Neural cell (in vitro differentiated cells): ENCODE data around the gene SEC24C. TPM values are rescaled to one million over a fixed set of nuclear protein-coding genes. Genes with fewer than 3 reads are reported as not detected.

Source experiments
- H2AFZ ChIP-seq: fragments of 200-600, 300-800 bp; sonication (generic), shearing (Covaris generic); 2 replicates; pipeline ENCODE4 v1.6.0; 2014; ENCODE audit warnings: low read depth, mild to moderate bottlenecking, antibody characterized with exemption, low read length, moderate library complexity
- H3F3A ChIP-seq: fragments of 200-600 bp; shearing (Covaris generic); 2 replicates; pipeline ENCODE4 v1.6.1; 2016; ENCODE audit warnings: mild to moderate bottlenecking, moderate library complexity, mixed read lengths, antibody characterized with exemption, low read length; ENCODE audit not compliant: insufficient read depth, poor library complexity, severe bottlenecking
- H3K27ac ChIP-seq: fragments of 200-600, 300-800 bp; sonication (generic), shearing (Covaris generic); 2 replicates; pipeline ENCODE4 v1.5.1; 2014; ENCODE audit warnings: mild to moderate bottlenecking, low read length, moderate library complexity
- H3K27me3 ChIP-seq: fragments of 300-800, 200-600 bp; sonication (generic), shearing (Covaris generic); 2 replicates; pipeline ENCODE4 v1.6.0; 2014; ENCODE audit warnings: mild to moderate bottlenecking, low read depth, low read length, moderate library complexity; ENCODE audit not compliant: insufficient read depth
- H3K36me3 ChIP-seq: fragments of 300-800, 200-600 bp; sonication (generic), shearing (Covaris generic); 2 replicates; pipeline ENCODE4 v1.5.1; 2014; ENCODE audit warnings: mild to moderate bottlenecking, antibody characterized with exemption, low read length, moderate library complexity; ENCODE audit not compliant: insufficient read depth
- H3K4me2 ChIP-seq: fragments of 300-800, 200-600 bp; sonication (generic), shearing (Covaris generic); 2 replicates; pipeline ENCODE4 v1.6.0; 2014; ENCODE audit warnings: mild to moderate bottlenecking, low read length
- H3K4me3 ChIP-seq: fragments of 300-800, 200-600 bp; sonication (generic), shearing (Covaris generic); 2 replicates; pipeline ENCODE4 v1.5.1; 2014; ENCODE audit warnings: mild to moderate bottlenecking, low read length, moderate library complexity
- H3K79me2 ChIP-seq: fragments of 200-600 bp; shearing (Covaris generic); replicated peaks from 2 replicates; pipeline ENCODE4 v1.6.0; 2014; ENCODE audit warnings: mild to moderate bottlenecking, low read length, moderate library complexity; ENCODE audit not compliant: insufficient read depth
- H3K9ac ChIP-seq: fragments of 300-800, 200-600 bp; sonication (generic), shearing (Covaris generic); 2 replicates; pipeline ENCODE4 v1.6.1; 2016; ENCODE audit warnings: mild to moderate bottlenecking, low read length, mixed read lengths
- H3K9me2 ChIP-seq: fragments of 200-600 bp; shearing (Covaris generic); 2 replicates; pipeline ENCODE4 v1.6.1; 2016; ENCODE audit warnings: mild to moderate bottlenecking, low read length, mixed read lengths; ENCODE audit not compliant: insufficient read depth
- H3K9me3 ChIP-seq: fragments of 200-600, 300-800 bp; sonication (generic), shearing (Covaris generic); 2 replicates; pipeline ENCODE4 v1.6.1; 2016; ENCODE audit warnings: mild to moderate bottlenecking, mixed run types, low read length, moderate library complexity, mixed read lengths
- H4K20me1 ChIP-seq: fragments of 200-600 bp; shearing (Covaris generic); 2 replicates; pipeline ENCODE4 v1.6.1; 2016; ENCODE audit warnings: mild to moderate bottlenecking, mixed run types; ENCODE audit not compliant: insufficient read depth
- EP300 ChIP-seq: fragments of 450-650 bp; conservative IDR thresholded peaks from 2 replicates; pipeline ENCODE4 v1.6.1; 2014; ENCODE audit warnings: antibody characterized with exemption, mild to moderate bottlenecking, moderate library complexity; ENCODE audit not compliant: poor library complexity, severe bottlenecking
- EZH2 ChIP-seq: fragments of 200-600, 300-800 bp; shearing (Covaris generic), sonication (generic); IDR thresholded peaks from 2 replicates; pipeline ENCODE4 v1.6.1; 2014; ENCODE audit warnings: antibody characterized with exemption, low read length, borderline replicate concordance, mild to moderate bottlenecking; ENCODE audit not compliant: insufficient read depth, poor library complexity, severe bottlenecking
- MXI1 ChIP-seq: fragments of 450-650 bp; conservative IDR thresholded peaks from 2 replicates; pipeline ENCODE4 v1.6.1; 2014; ENCODE audit warnings: antibody characterized with exemption, mild to moderate bottlenecking; ENCODE audit not compliant: poor library complexity, severe bottlenecking
- POLR2AphosphoS5 ChIP-seq: IDR thresholded peaks from 2 replicates; pipeline ENCODE4 v1.6.1; 2012
- RAD21 ChIP-seq: fragments of 450-650 bp; conservative IDR thresholded peaks from 2 replicates; pipeline ENCODE4 v1.6.1; 2014; ENCODE audit warnings: antibody characterized with exemption, mild to moderate bottlenecking, moderate library complexity
- REST ChIP-seq: IDR thresholded peaks from 2 replicates; pipeline ENCODE4 v1.6.1; 2012; ENCODE audit warnings: borderline replicate concordance
- SMC3 ChIP-seq: fragments of 450-650 bp; conservative IDR thresholded peaks from 2 replicates; pipeline ENCODE4 v1.6.1; 2014; ENCODE audit warnings: antibody characterized with exemption, mild to moderate bottlenecking, moderate library complexity; ENCODE audit not compliant: poor library complexity
- TAF1 ChIP-seq: IDR thresholded peaks from 2 replicates; pipeline ENCODE4 v1.6.1; 2012; ENCODE audit warnings: low read depth
- polyA plus RNA-seq: library from polyadenylated mRNA; depleted of rRNA; stranded (reverse); fragments of >200 nt; gene quantifications from 2 replicates; pipeline ENCODE4 v1.2.3, GENCODE V29; 2014
- TF ChIP-seq, protein P1 (sequence below): fragments of 450-650 bp; IDR thresholded peaks from 2 replicates; pipeline ENCODE4 v1.5.1; 2014; ENCODE audit warnings: antibody characterized with exemption, mild to moderate bottlenecking, moderate library complexity; ENCODE audit not compliant: poor library complexity, severe bottlenecking

SEC24C gene
- polyA plus RNA-seq, 1 donor from 2014 or later: 43.0 TPM

GRCh38 chr10:73732426-73732825 lies 11.7 kb upstream of the SEC24C start:
- Histone ChIP-seq H3K4me3 (no peak overlapping the region), H3K9ac (no peak overlapping the region), H3K4me2 (no peak overlapping the region), H2AFZ (no peak overlapping the region), H3F3A (no peaks in the 10 kb centered on the region), H3K9me3 (no peaks in the 10 kb centered on the region), H3K79me2 (peaks cover 13% of the 10 kb centered on the region), H3K27ac (no peak overlapping the region), H3K36me3 (no peaks in the 10 kb centered on the region), H3K9me2 (no peaks in the 10 kb centered on the region), H4K20me1 (no peaks in the 10 kb centered on the region), H3K27me3 (no peaks in the 10 kb centered on the region)
- no peak for TF ChIP-seq POLR2AphosphoS5
- TF ChIP-seq EZH2: no peak
- TF ChIP-seq SMC3: no peak
- no peak for TF ChIP-seq TAF1
- no peak for TF ChIP-seq RAD21
- no peak for TF ChIP-seq REST
- no peak for TF ChIP-seq MXI1
- TF ChIP-seq EP300: no peak
- TF ChIP-seq, protein P1, sequence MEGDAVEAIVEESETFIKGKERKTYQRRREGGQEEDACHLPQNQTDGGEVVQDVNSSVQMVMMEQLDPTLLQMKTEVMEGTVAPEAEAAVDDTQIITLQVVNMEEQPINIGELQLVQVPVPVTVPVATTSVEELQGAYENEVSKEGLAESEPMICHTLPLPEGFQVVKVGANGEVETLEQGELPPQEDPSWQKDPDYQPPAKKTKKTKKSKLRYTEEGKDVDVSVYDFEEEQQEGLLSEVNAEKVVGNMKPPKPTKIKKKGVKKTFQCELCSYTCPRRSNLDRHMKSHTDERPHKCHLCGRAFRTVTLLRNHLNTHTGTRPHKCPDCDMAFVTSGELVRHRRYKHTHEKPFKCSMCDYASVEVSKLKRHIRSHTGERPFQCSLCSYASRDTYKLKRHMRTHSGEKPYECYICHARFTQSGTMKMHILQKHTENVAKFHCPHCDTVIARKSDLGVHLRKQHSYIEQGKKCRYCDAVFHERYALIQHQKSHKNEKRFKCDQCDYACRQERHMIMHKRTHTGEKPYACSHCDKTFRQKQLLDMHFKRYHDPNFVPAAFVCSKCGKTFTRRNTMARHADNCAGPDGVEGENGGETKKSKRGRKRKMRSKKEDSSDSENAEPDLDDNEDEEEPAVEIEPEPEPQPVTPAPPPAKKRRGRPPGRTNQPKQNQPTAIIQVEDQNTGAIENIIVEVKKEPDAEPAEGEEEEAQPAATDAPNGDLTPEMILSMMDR: no peak

DNA sequence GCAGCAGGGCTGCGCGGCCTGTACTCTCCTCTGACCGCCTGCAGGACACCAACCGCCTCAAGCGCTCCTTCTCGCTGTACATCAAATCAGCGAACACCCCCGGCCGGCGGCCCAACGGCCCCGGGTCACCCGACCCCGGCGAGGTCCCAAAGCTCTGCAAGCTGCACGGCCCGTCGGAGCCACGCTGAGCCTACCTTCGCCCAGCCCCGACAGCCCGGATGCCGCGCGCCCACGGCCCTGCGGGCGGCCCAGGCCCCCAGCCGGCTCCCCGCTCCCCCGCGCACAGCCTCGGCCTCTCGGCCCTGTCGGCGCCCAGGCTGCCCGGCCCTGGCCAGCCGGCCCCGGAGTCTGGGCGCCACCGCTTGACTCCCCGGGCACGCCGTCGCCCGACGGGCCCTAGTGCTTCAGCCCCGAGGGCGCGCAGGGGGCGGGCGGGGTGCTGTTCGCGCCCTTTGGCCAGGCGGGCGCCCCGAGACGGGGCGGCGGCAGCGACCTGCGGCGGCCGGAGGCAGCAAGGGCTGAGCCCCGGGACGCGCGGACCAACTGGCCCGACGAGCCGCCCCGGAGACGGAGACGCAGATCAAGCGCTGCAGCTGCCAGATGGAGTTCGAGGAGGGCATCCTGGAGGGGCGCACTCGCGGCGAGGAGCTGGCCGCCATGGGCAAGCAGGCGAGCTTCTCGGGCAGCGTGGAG lies 11.1 kb upstream of the SEC24C start:
- no peak overlapping the region for H3K4me3 ChIP-seq
- H3K27me3 ChIP-seq: no peaks in the 10 kb centered on the region
- no peak overlapping the region for H3K9ac ChIP-seq
- no peaks in the 10 kb centered on the region for H3F3A ChIP-seq
- no peaks in the 10 kb centered on the region for H4K20me1 ChIP-seq
- H3K36me3 ChIP-seq: no peaks in the 10 kb centered on the region
- no peak overlapping the region for H3K27ac ChIP-seq
- H3K9me2 ChIP-seq: no peaks in the 10 kb centered on the region
- H3K4me2 ChIP-seq: no peak overlapping the region
- H2AFZ ChIP-seq: no peak overlapping the region
- TF ChIP-seq EZH2: no peak
- TF ChIP-seq EP300: no peak
- no peak for TF ChIP-seq SMC3
- TF ChIP-seq TAF1: no peak
- no peak for TF ChIP-seq POLR2AphosphoS5
- TF ChIP-seq MXI1: no peak
- TF ChIP-seq, protein P1: no peak
- no peak for TF ChIP-seq REST
- TF ChIP-seq RAD21: no peak
- no peaks in the 10 kb centered on the region for H3K9me3 ChIP-seq
- peaks cover 13% of the 10 kb centered on the region for H3K79me2 ChIP-seq
